MCF 10A (cell line): ENCODE data around the gene CTPS2. TPM values are rescaled to one million over a fixed set of nuclear protein-coding genes. Genes with fewer than 3 reads are reported as not detected.

Experiments used
- BruUV-seq: library from RNA; stranded (reverse); fragments of 400-500 nt; replicated peaks from 2 replicates; lab custom pipeline; 2021; lab: Mats Ljungman, UMichigan
- CTCF ChIA-PET: fragments of 300-600 bp; sonication (Branson Sonifier 250); formaldehyde crosslinking; extraction: SDS; loops from one replicate; lab custom pipeline; 2021; ENCODE audit warnings: antibody characterized with exemption, inconsistent platforms; lab: Yijun Ruan, JAX
- POLR2A ChIA-PET: fragments of 300-600, 350-650 bp; sonication (Branson Sonifier 250); formaldehyde crosslinking; extraction: SDS; loops from one replicate; lab custom pipeline; 2020; ENCODE audit warnings: antibody characterized with exemption, inconsistent platforms; lab: Yijun Ruan, JAX
- DNase-seq: peaks from one replicate; pipeline ENCODE4 v3.0.0-alpha.2; 2018; ENCODE audit not compliant: unreplicated experiment
- H3K27ac Mint-ChIP-seq: one replicate; pipeline ENCODE4 v1.8.0; 2022; ENCODE audit warnings: mild to moderate bottlenecking, low read depth, mixed read lengths; ENCODE audit not compliant: unreplicated experiment
- H3K27me3 Mint-ChIP-seq: one replicate; pipeline ENCODE4 v1.8.0; 2022; ENCODE audit warnings: mixed read lengths; ENCODE audit not compliant: insufficient read depth, unreplicated experiment
- H3K36me3 Mint-ChIP-seq: one replicate; pipeline ENCODE4 v1.8.0; 2022; ENCODE audit warnings: mild to moderate bottlenecking, moderate library complexity, mixed read lengths; ENCODE audit not compliant: insufficient read depth, unreplicated experiment
- H3K4me1 Mint-ChIP-seq: one replicate; pipeline ENCODE4 v1.8.0; 2022; ENCODE audit warnings: mixed read lengths; ENCODE audit not compliant: insufficient read depth, unreplicated experiment
- H3K4me3 Mint-ChIP-seq: one replicate; pipeline ENCODE4 v1.8.0; 2022; ENCODE audit warnings: mild to moderate bottlenecking, moderate library complexity, mixed read lengths; ENCODE audit not compliant: unreplicated experiment
- H3K9me3 Mint-ChIP-seq: one replicate; pipeline ENCODE4 v1.8.0; 2022; ENCODE audit warnings: mixed read lengths; ENCODE audit not compliant: unreplicated experiment
- CTCF ChIP-seq: fragments of 200-600 bp; IDR thresholded peaks from one replicate; pipeline ENCODE4 v1.8.0; 2022; ENCODE audit warnings: antibody characterized with exemption, mild to moderate bottlenecking; ENCODE audit not compliant: unreplicated experiment
- intact Hi-C: fragments of 100-400 bp; cut with micrococcal nuclease; formaldehyde crosslinking; loops from 2 replicates; pipeline ENCODE4 v1.14.1; 2022
- microRNA-seq: library from miRNA; unstranded; fragments of <30 nt; microRNA quantifications from one replicate; pipeline ENCODE4 v1.2.0, GENCODE V29; 2022
- total RNA-seq: library from RNA; stranded (reverse); gene quantifications from 2 replicates; pipeline ENCODE4 v1.2.3, GENCODE V29; 2022

Gene CTPS2
- total RNA-seq, 1 experiment from 2014 or later = 5.3 TPM

DNA sequence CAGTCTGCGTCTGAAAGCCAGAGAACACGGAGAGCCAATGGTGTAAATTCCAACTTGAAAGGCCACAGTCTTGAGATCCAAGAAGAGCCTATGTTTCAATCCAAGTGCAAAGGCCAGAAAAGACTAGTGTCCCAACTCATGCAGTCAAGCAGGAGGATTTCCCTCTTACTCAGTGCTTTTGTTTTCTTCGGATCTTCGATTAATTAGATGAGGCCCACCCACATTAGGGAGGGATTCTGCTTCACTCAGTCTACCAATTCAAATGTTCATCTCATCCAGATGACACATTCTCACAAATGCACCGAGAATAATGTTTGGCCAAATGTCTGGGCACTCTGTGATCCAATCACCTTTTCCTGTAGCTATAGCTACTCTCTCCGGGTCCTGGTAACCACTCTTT is 154.0 kb downstream of the CTPS2 start:
- H3K27me3 Mint-ChIP-seq = peaks cover 27% of the 10 kb centered on the region
- H3K27ac Mint-ChIP-seq = no peak overlapping the region
- intact Hi-C loops = no loop called here
- TF ChIP-seq CTCF = no peak
- H3K4me1 Mint-ChIP-seq = no peaks in the 10 kb centered on the region
- no peak for DNase-seq
- no peaks in the 10 kb centered on the region for H3K9me3 Mint-ChIP-seq
- no TSS peak for BruUV-seq
- no peak overlapping the region for H3K4me3 Mint-ChIP-seq
- H3K36me3 Mint-ChIP-seq = no peaks in the 10 kb centered on the region
- CTCF ChIA-PET = no interaction called here
- POLR2A ChIA-PET = no interaction called here

GRCh38 chrX:16552546-16552945 is 159.9 kb downstream of the CTPS2 start:
- no peak overlapping the region for H3K27ac Mint-ChIP-seq
- H3K4me1 Mint-ChIP-seq = no peaks in the 10 kb centered on the region
- ChIA-PET CTCF (no interaction called here), POLR2A (no interaction called here)
- no peak for TF ChIP-seq CTCF
- no peaks in the 10 kb centered on the region for H3K36me3 Mint-ChIP-seq
- no peak overlapping the region for H3K4me3 Mint-ChIP-seq
- BruUV-seq = no TSS peak
- intact Hi-C loops = no loop called here
- H3K27me3 Mint-ChIP-seq = peaks cover 25% of the 10 kb centered on the region
- DNase-seq = peak; percentile 41
- no peaks in the 10 kb centered on the region for H3K9me3 Mint-ChIP-seq

DNA sequence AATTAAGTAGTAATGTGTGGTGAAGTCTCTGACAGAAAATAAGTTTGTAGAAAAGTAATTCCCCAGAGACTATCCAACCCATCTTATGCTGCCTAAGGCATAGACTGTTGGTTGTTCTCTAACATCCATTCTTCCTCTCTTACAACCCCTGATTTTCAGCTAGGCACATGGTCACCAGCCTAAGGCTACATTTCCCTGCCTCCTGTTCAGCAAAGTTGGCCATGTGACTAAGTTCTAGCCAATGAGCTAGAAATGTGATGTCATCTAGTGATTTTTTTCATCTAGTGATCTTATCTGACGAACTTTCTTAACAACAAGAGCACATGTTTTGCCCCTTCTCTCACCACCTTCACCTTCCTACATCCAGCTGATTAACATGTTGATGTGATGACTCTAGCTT is 164.8 kb downstream of the CTPS2 start:
- Mint-ChIP-seq H3K27me3 (peaks cover 54% of the 10 kb centered on the region), H3K9me3 (no peaks in the 10 kb centered on the region)
- intact Hi-C loops = no loop called here

DNA sequence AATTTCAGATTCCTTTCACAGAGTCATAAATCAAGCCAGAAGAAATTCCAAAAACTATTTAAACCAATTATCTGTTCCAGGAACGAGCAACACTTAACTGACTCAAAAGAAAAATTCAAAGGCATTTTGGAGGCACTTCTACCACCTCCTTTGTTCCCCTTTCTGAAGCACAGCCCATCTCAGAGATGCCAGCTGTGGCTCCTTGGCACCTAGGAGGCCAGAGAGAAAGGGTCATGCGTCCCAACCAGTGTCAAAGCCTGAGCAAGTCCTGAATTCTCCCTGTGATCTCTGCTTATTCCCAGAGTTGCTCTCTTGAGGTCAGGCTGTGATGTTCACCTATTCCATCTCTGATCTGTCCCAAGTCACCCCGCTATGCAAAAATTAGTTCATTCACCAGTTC is 167.5 kb downstream of the CTPS2 start:
- Mint-ChIP-seq H3K4me3 (no peak overlapping the region), H3K27me3 (peaks cover 45% of the 10 kb centered on the region), H3K4me1 (no peaks in the 10 kb centered on the region), H3K36me3 (no peaks in the 10 kb centered on the region), H3K9me3 (no peaks in the 10 kb centered on the region), H3K27ac (no peak overlapping the region)
- ChIA-PET POLR2A (no interaction called here), CTCF (no interaction called here)
- DNase-seq = no peak
- intact Hi-C loops = no loop called here
- no TSS peak for BruUV-seq
- no peak for TF ChIP-seq CTCF

More for the DNA sequence above, 164.8 kb downstream of the CTPS2 start:
- CTCF ChIA-PET = interaction anchor here (0.6 kb wide), 3 partner anchors 67 to 110 kb away, joined by 3 read pairs; no protein-coding TSS in a partner anchor
- no peak overlapping the region for H3K4me3 Mint-ChIP-seq
- TF ChIP-seq CTCF = no peak
- POLR2A ChIA-PET = no interaction called here
- no peak for DNase-seq
- no peaks in the 10 kb centered on the region for H3K4me1 Mint-ChIP-seq
- no peaks in the 10 kb centered on the region for H3K36me3 Mint-ChIP-seq
- no TSS peak for BruUV-seq
- H3K27ac Mint-ChIP-seq = no peak overlapping the region

Small RNA genes within 50 kb of the gene (microRNA-seq; reads per million reads assigned to microRNA genes)
- not detected for gene MIR548AM

Other genes with a start within 250 kb of the CTPS2 start
- not detected in 2 replicates for gene S100G, start 62.5 kb downstream of the CTPS2 start, total RNA-seq
- 37.0 and 40.0 TPM in 2 replicates for gene SYAP1, start 6.9 kb upstream of the CTPS2 start, total RNA-seq
- 32.4 and 43.2 TPM in 2 replicates for gene TXLNG, start 73.8 kb upstream of the CTPS2 start, total RNA-seq
- gene RBBP7, start 157.7 kb upstream of the CTPS2 start, total RNA-seq = 81.9 and 95.2 TPM in 2 replicates
- gene REPS2, start 234.0 kb upstream of the CTPS2 start, total RNA-seq = 6.9 and 8.1 TPM in 2 replicates